GM12892 (cell line): Measurements from ENCODE around the gene WWOX.

Source experiments
- POLR2A ChIP-seq: IDR thresholded peaks from 2 replicates; pipeline ENCODE4 v1.6.1; 2011; ENCODE audit warnings: low read depth, low read length, control low read depth
- POLR2AphosphoS5 ChIP-seq: IDR thresholded peaks from 2 replicates; pipeline ENCODE4 v1.6.1; 2011; ENCODE audit warnings: low read depth, low read length, control low read depth

DNA sequence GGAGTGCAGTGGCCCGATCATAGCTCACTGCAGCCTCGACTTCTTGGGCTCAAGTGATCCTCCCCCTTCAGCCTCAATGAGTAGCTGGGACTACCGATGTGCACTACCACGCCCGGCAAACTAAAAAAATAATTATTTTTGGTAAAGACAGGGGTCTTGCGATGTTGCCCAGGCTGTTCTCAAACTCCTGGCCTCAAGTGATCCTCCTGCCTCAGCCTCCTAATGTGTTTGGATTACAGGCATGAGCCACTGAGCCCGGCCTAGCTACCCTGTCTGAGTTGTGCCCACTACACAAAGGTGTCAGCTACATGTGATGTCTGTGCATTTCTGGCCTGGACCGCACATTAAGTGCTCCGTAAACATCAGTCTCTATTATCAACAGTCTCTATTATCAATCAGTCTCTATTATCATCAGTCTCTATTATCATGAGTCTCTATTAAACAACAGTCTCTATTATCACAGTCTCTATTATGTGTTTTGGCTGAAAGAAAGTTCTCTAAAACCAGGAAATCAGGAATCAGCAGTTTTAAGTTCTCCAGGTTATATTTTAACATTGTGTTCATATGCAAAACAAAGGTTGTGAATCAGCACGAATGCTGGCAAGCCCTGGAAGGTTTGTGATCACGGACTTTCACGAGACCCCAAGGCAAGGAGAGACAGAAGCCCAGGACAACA lies 721 bp upstream of the WWOX start:
- TF ChIP-seq POLR2A, result no peak
- no peak for TF ChIP-seq POLR2AphosphoS5
